T-helper 1 cell treated with Interleukin-12 subunit alpha and Interleukin-12 subunit beta and Interleukin-4 antibody, amounts not matched to agents 30 ng/mL and 1 ng/mL, for 36 hours (primary cell): ENCODE data around the gene SMAD4. TPM values are rescaled to one million over a fixed set of nuclear protein-coding genes. Genes with fewer than 3 reads are reported as not detected.
"Not testable (repeated sequence)": the region's sequence is repeated elsewhere in the genome, so short reads cannot be mapped to it uniquely, and the experiment has no call there.

Experiments used
- intact Hi-C: fragments of 100-400 bp; cut with micrococcal nuclease; formaldehyde crosslinking; loops from one replicate; pipeline ENCODE4 v1.15.1; 2024
- total RNA-seq: library from RNA; stranded (reverse); gene quantifications from 2 replicates; pipeline ENCODE4 v1.2.3, GENCODE V29; 2022

SMAD4 gene
- 87.4 and 90.7 TPM in 2 replicates for total RNA-seq

- intact Hi-C loops, result loop anchor here (1.0 to 5.0 kb wide), 7 partner anchors 125 to 1539 kb away; partner anchors contain the start of genes ACAA2, CXXC1, MEX3C and SKA1
These were observed at the start of gene SMAD4 for GRCh38 chr18:51029694-51030536. TSS of gene SMAD4 (plus strand) at chr18:51030213. CDS start at chr18:51047047, 16,834 bp downstream.

DNA sequence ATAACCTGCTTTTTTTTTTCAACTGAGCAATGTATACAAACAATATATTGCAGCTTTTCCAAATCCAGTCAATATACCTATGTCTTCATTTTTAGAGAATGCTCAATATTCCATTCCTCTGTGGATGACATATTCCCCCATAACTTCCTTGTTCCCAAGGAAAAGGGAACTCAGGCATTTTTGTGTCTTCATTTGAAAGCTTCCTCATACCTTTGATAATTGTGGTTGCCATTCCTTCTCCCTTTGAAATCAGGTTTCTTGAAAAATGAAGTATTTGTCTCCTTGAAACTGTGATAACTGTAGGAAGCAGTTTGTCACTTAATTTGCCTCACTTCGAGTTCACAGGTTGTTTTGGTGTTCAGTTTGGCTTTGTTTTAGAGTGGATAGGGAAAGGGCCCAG is 48.6 kb upstream of the SMAD4 start:
- intact Hi-C loops, result no loop called here

DNA sequence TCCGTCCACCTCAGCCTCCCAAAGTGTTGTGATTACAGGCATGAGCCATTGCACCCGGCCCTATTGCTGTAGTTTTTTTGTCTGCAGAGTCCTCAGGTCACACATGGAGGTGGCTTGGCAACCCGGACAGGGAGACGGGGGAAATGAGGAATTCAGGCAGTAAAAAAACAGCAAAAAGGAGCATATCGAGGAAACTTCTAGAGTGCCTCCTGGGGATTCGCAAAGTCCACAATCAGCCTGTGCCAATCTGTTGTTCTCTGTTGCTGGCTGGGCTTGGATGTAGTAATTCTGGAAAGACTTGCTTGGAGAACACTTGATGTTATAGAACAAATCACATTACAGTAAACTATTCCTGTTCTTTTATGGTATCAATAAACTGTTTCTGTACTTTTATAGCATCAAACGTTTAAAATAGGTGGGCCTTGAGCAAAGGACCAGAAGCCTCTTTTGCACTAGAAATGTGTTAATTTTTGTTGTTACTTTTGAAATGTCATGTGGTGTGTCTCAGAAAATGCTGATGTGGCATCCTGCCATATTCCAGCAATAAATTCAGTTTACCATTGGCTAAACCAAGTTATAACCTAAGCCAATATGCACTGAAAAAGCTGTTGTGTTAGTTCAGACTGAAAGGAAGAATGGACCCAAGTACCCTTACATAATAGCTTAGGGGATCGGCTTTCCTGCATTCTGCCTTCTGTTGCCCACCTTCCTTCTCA is 47.8 kb upstream of the SMAD4 start:
- intact Hi-C loops, result no loop called here

GRCh38 chr18:50982802-50983179 is 47.2 kb upstream of the SMAD4 start:
- intact Hi-C loops, result no loop called here

GRCh38 chr18:50986360-50987087 is 43.5 kb upstream of the SMAD4 start:
- intact Hi-C loops, result no loop called here

DNA sequence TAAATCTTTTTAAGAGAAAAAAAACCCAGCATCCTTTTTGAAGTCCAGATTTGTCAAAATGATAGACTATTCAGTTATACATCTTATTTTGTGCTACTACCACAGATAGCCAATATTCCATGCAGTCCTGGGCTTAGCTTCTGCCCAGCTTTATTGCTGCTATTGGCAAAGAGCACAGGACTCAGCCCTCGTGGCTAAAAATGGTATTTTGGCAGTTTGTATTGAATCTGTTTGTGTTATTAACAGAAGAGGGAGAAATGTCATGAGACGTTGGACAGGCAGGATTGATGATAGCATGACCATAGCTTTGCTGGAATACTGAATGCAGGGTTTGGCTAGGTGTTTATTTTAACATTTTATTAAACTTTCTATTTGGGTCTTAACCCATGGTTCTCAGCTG is 42.8 kb upstream of the SMAD4 start:
- intact Hi-C loops, result no loop called here

GRCh38 chr18:50989711-50990110 is 40.3 kb upstream of the SMAD4 start:
- intact Hi-C loops, result no loop called here

DNA sequence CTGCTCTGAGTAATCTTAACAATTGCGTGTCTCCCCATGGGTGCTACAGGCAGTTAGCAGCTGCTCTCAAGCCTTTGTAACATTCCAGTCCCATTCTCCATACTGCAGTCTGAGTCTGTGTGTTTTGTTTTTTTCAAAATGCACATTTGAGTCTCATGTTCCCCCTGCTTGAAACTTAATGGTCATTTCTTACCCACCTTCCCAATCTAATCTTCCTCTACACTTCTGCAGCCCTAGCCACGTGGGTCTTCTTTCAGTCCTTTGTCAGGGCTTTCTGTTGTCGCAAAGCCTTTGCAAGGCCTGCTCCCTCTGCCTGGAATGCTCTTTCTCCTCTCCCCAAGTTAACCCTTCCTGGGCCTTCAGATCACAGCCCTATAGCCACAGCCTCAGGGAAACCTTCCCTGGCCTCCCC is 37.7 kb upstream of the SMAD4 start:
- intact Hi-C loops, result no loop called here

DNA sequence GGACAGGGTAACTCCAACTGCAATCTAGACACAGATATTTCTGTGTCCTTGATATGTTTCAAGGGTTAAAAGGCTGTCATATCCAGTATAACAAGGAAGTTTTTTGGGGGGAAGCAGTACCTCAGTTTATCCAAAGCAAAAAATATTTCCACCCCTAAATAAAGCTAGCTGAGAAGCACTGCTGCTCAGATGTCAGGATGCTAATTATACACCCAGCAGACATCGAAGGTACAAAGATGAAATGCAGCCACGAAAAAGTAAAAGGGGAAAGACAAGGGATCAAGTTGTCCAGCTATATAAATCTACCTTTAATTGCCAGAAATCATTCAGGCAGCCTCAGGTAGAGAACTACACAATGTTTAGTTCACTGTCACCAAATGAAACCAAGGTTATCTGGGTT is 36.0 kb upstream of the SMAD4 start:
- intact Hi-C loops, result no loop called here

- intact Hi-C loops, result not testable (repeated sequence)
These were observed 26.8 kb upstream of the SMAD4 start for GRCh38 chr18:51003174-51003573.

DNA sequence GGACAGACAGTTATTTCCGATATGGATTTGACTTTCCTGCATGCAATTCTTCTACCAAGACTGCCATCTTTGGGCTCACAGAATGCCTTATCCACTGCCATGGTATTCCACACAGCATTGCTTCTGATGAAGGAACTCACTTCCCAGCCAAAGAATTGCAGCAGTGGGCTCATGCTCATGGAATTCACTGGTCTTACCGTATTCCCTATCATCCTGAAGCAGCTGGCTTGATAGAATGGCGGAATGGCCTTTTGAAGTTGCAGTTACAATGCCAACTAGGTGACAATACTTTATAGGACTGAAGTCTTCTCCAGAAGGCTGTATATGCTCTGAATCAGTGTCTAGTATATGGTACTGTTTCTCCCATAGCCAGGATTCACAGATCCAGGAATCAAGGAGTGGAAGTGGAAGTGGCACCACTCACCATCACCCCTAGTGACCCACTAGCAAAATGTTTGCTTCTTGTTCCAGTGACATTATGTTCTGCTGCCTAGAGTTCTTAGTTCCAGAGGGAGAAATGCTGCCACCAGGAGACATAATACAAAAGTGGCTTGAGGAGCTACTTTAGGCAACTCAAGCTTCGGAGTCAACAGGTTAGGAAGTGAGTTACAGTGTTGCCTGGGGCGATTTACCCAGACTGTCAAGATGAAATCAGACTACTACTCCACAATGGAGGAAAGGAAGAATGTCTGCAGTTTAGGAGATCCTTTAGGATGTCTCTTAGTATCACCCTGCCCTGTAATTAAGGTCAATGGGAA is 23.8 kb upstream of the SMAD4 start:
- intact Hi-C loops, result no loop called here

DNA sequence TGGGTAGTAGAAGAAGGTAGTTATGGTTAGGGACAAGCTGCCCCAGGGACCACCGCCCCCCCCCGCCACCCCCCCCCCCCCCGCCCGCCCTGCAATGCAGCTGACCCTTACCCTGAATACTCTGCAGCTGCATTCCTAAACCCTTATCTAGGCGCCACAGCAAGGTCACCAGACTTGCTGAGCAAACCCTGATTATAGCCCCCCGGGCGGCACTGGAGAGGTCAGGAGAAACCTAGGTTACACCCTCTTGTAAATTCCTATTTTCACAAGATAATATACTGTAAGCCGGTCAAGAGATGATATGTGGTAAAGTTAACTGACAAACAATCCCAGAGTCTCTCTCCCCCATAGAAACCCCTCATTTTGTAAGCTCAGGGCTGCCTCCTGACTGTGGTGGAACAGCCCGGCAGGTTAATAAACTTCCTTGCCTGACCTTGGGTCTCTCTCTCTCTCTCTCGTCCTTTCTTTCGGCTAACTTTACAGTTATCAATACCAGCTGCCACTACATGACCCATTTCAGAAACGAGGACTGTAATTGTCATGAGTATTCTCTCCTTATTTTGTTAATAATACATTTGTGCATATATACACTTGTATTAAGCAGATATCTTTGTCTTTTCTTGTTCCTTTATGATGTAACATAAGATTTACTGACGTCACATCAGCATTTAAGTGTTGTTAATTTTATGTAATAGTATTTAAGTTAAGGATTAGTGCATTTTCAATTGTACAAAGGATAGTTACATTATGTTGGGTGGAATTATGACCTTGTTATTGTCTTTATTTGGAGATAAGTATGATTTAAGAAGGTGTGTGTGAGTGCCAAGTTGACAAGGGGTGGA is 22.8 kb upstream of the SMAD4 start:
- intact Hi-C loops, result no loop called here

- intact Hi-C loops, result no loop called here
These were observed 22.2 kb upstream of the SMAD4 start for GRCh38 chr18:51007790-51008139.

- intact Hi-C loops, result no loop called here
These were observed 20.9 kb upstream of the SMAD4 start for GRCh38 chr18:51009072-51009471.

- intact Hi-C loops, result no loop called here
These were observed 19.8 kb upstream of the SMAD4 start for GRCh38 chr18:51010218-51010617.

- intact Hi-C loops, result no loop called here
These were observed 18.3 kb upstream of the SMAD4 start for GRCh38 chr18:51011709-51012108.

GRCh38 chr18:51012441-51012840 is 17.6 kb upstream of the SMAD4 start:
- intact Hi-C loops, result no loop called here

GRCh38 chr18:51013259-51013658 is 16.8 kb upstream of the SMAD4 start:
- intact Hi-C loops, result no loop called here

DNA sequence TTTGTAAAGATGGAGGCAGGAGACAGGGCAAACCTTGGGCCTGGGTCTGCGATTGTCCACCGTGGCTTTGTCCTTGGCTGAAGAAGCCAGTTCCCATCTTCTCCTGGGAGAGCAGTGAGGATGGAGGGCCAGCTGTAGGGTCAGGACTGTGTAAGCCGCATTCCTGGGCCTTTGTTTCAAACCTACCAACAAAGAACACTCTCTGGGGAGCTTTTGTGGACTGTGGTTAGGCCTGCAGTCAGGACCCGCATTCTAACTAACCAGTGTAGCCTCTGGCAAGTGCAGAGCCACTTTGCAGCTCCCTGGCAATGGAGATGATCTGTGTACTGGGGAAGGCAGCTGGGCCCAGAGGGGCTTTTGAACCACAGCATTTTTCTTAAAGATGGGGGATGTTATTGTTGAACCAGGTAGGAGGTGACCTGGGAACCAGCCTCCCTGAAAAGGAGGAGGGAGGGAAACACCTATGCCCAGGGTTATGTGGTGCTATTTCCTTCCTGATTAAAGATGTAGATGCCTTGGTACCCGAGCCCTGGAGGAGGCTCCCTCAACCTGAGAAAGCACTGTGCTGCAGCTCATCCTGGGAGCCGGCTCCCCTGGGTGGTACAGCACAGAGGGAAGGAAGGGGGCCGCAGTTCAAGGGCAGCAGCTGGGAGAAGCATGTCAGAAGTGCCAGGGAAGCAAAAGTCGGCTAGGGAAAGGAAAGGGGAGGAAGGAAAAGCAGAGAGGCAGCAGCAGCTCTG is 12.7 kb upstream of the SMAD4 start:
- intact Hi-C loops, result no loop called here

GRCh38 chr18:51020536-51020935 is 9.5 kb upstream of the SMAD4 start:
- intact Hi-C loops, result no loop called here
